WTC11 (cell line): ENCODE measurements around the gene DNLZ. TPM values are rescaled to one million over a fixed set of nuclear protein-coding genes. Genes with fewer than 3 reads are reported as not detected.

Experiments
- ATAC-seq: fragments of 200-7000 bp; cut with Tn5 transposase; 2 replicates; pipeline ENCODE4 v1.10.0; 2021; ENCODE audit warnings: mild to moderate bottlenecking, moderate library complexity
- CTCF ChIA-PET: fragments of 300-600 bp; sonication (Branson Sonifier 250); formaldehyde crosslinking; loops from one replicate; lab custom pipeline; 2021; ENCODE audit warnings: antibody characterized with exemption; lab: Charles Lee
- POLR2A ChIA-PET: fragments of 350-600 bp; sonication (Branson Sonifier 250); formaldehyde crosslinking; loops from one replicate; lab custom pipeline; 2021; ENCODE audit warnings: antibody characterized with exemption; lab: Charles Lee
- DNase-seq: peaks from one replicate; pipeline ENCODE4 v3.0.0; 2021; ENCODE audit warnings: low spot score
- H3K27ac Mint-ChIP-seq: 2 replicates; pipeline ENCODE4 v1.8.0; 2021; ENCODE audit warnings: mixed read lengths
- H3K27me3 Mint-ChIP-seq: 2 replicates; pipeline ENCODE4 v1.8.0; 2021; ENCODE audit warnings: low read depth, mild to moderate bottlenecking, moderate library complexity, mixed read lengths
- H3K36me3 Mint-ChIP-seq: 2 replicates; pipeline ENCODE4 v1.8.0; 2021; ENCODE audit warnings: mixed read lengths
- H3K4me1 Mint-ChIP-seq: 2 replicates; pipeline ENCODE4 v1.8.0; 2022; ENCODE audit warnings: mixed read lengths
- H3K4me3 Mint-ChIP-seq: 2 replicates; pipeline ENCODE4 v1.8.0; 2021; ENCODE audit warnings: mild to moderate bottlenecking, moderate library complexity, mixed read lengths
- H3K9me3 Mint-ChIP-seq: 2 replicates; pipeline ENCODE4 v1.8.0; 2021; ENCODE audit warnings: mixed read lengths
- FOXK1 ChIP-seq: sonication (generic); formaldehyde crosslinking; IDR thresholded peaks from 2 replicates; pipeline ENCODE4 v1.8.0; 2022; ENCODE audit warnings: mild to moderate bottlenecking, moderate library complexity, missing genetic modification reagents
- KAT7 ChIP-seq: sonication (generic); formaldehyde crosslinking; IDR thresholded peaks from 2 replicates; pipeline ENCODE4 v1.8.1; 2023; ENCODE audit warnings: missing genetic modification reagents, mild to moderate bottlenecking, borderline replicate concordance
- NFATC4 ChIP-seq: fragments of 250-450 bp; sonication (Bioruptor Pico); IDR thresholded peaks from 2 replicates; pipeline ENCODE4 v1.9.0; 2021; ENCODE audit warnings: mild to moderate bottlenecking
- NFYB ChIP-seq: sonication (generic); formaldehyde crosslinking; conservative IDR thresholded peaks from 2 replicates; pipeline ENCODE4 v1.8.0; 2022; ENCODE audit warnings: low read depth, missing genetic modification reagents
- NR1H2 ChIP-seq: sonication (generic); formaldehyde crosslinking; IDR thresholded peaks from 2 replicates; pipeline ENCODE4 v1.9.0; 2021; ENCODE audit warnings: mild to moderate bottlenecking, moderate library complexity, missing genetic modification reagents
- SMAD3 ChIP-seq: sonication (generic); formaldehyde crosslinking; IDR thresholded peaks from 2 replicates; pipeline ENCODE4 v1.8.0; 2022; ENCODE audit warnings: missing genetic modification reagents, mild to moderate bottlenecking, borderline replicate concordance
- SP1 ChIP-seq: sonication (generic); formaldehyde crosslinking; conservative IDR thresholded peaks from 2 replicates; pipeline ENCODE4 v1.8.1; 2022; ENCODE audit warnings: missing genetic modification reagents
- TP53 ChIP-seq: sonication (generic); formaldehyde crosslinking; IDR thresholded peaks from 2 replicates; pipeline ENCODE4 v1.8.1; 2023; ENCODE audit warnings: mild to moderate bottlenecking, missing genetic modification reagents
- ZNF219 ChIP-seq: sonication (generic); formaldehyde crosslinking; IDR thresholded peaks from 2 replicates; pipeline ENCODE4 v1.8.0; 2023; ENCODE audit warnings: missing genetic modification reagents, mild to moderate bottlenecking, borderline replicate concordance
- total RNA-seq: library from RNA; stranded (reverse); gene quantifications from 3 replicates; pipeline ENCODE4 v1.2.3, GENCODE V29; 2021
- TF ChIP-seq, protein P1 (sequence below): sonication (generic); formaldehyde crosslinking; IDR thresholded peaks from 2 replicates; pipeline ENCODE4 v1.8.1; 2022; ENCODE audit warnings: mild to moderate bottlenecking, moderate library complexity, missing genetic modification reagents
- TF ChIP-seq, protein P2 (sequence below): sonication (generic); formaldehyde crosslinking; IDR thresholded peaks from 2 replicates; pipeline ENCODE4 v1.8.1; 2023; ENCODE audit warnings: mild to moderate bottlenecking, moderate library complexity, missing genetic modification reagents
- TF ChIP-seq, protein P3 (sequence below): sonication (generic); formaldehyde crosslinking; IDR thresholded peaks from 2 replicates; pipeline ENCODE4 v1.8.0; 2022; ENCODE audit warnings: mild to moderate bottlenecking, missing genetic modification reagents
- TF ChIP-seq, protein P4 (sequence below): sonication (generic); formaldehyde crosslinking; IDR thresholded peaks from 2 replicates; pipeline ENCODE4 v1.8.0; 2023; ENCODE audit warnings: missing genetic modification reagents
- TF ChIP-seq, protein P5 (sequence below): sonication (generic); formaldehyde crosslinking; IDR thresholded peaks from 2 replicates; pipeline ENCODE4 v1.8.1; 2023; ENCODE audit warnings: mild to moderate bottlenecking, missing genetic modification reagents, moderate library complexity
- TF ChIP-seq, protein P6 (sequence below): sonication (generic); formaldehyde crosslinking; IDR thresholded peaks from 2 replicates; pipeline ENCODE4 v1.8.1; 2023; ENCODE audit warnings: mild to moderate bottlenecking, missing genetic modification reagents, moderate library complexity

The DNLZ gene
- total RNA-seq, 1 experiment from 2014 or later = 17.2 TPM

DNA sequence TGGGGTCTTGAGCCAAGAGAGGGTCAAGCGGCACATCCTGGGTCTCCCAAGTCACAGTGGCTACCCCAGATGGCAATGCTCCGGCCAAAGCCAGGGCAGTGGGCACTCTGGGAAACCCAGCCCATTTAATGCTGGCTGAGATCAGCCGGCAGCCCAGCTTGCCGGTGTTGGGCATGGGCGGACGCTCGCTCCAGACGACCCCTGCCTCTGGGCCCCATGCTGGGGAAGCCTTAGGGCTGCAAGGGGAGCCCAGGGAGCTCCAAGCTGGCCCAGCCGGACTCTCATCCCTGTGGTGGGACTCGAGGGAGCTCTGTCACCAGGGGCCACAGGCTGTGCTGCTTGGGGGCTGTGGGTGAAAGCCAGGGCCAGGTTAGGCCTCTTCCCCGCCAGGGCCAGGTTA is 15.9 kb upstream of the DNLZ start (continued):
- TF ChIP-seq, protein P1, sequence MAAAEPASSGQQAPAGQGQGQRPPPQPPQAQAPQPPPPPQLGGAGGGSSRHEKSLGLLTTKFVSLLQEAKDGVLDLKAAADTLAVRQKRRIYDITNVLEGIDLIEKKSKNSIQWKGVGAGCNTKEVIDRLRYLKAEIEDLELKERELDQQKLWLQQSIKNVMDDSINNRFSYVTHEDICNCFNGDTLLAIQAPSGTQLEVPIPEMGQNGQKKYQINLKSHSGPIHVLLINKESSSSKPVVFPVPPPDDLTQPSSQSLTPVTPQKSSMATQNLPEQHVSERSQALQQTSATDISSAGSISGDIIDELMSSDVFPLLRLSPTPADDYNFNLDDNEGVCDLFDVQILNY (CRISPR knock-in tag) = no peak
- TF ChIP-seq NR1H2 (no peak), TP53 (no peak)
- TF ChIP-seq, protein P2, sequence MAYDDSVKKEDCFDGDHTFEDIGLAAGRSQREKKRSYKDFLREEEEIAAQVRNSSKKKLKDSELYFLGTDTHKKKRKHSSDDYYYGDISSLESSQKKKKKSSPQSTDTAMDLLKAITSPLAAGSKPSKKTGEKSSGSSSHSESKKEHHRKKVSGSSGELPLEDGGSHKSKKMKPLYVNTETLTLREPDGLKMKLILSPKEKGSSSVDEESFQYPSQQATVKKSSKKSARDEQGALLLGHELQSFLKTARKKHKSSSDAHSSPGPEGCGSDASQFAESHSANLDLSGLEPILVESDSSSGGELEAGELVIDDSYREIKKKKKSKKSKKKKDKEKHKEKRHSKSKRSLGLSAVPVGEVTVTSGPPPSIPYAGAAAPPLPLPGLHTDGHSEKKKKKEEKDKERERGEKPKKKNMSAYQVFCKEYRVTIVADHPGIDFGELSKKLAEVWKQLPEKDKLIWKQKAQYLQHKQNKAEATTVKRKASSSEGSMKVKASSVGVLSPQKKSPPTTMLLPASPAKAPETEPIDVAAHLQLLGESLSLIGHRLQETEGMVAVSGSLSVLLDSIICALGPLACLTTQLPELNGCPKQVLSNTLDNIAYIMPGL (CRISPR knock-in tag) = no peak
- TF ChIP-seq, protein P3, sequence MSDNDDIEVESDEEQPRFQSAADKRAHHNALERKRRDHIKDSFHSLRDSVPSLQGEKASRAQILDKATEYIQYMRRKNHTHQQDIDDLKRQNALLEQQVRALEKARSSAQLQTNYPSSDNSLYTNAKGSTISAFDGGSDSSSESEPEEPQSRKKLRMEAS (CRISPR knock-in tag) = no peak

DNA sequence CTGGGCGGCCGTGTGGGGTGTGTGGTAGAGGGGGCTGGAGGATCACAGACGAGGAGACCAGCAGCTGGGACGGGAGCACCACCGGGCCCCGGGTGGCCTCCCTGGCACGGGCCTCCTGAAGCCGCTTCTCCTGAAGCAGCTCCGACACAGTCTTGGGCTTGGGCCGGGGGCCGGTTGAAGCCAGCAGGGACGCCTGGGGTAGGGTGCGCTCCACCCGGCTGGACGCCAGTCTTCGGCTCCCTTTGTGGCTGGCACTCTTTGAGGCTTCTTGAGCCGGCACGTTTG is 15.4 kb upstream of the DNLZ start:
- DNase-seq (no peak), ATAC-seq (no peak)
- H3K27ac Mint-ChIP-seq = no peak overlapping the region
- no peak overlapping the region for H3K4me3 Mint-ChIP-seq
- no peaks in the 10 kb centered on the region for H3K4me1 Mint-ChIP-seq
- ChIA-PET CTCF (interaction anchor here (1.0 kb wide), 1 partner anchor 15 kb away, joined by 3 read pairs; no protein-coding TSS in a partner anchor), POLR2A (no interaction called here)
- no peaks in the 10 kb centered on the region for H3K27me3 Mint-ChIP-seq
- H3K36me3 Mint-ChIP-seq = peaks cover 2% of the 10 kb centered on the region
- TF ChIP-seq, protein P4, sequence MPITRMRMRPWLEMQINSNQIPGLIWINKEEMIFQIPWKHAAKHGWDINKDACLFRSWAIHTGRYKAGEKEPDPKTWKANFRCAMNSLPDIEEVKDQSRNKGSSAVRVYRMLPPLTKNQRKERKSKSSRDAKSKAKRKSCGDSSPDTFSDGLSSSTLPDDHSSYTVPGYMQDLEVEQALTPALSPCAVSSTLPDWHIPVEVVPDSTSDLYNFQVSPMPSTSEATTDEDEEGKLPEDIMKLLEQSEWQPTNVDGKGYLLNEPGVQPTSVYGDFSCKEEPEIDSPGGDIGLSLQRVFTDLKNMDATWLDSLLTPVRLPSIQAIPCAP (CRISPR knock-in tag) = no peak
- TF ChIP-seq, protein P5, sequence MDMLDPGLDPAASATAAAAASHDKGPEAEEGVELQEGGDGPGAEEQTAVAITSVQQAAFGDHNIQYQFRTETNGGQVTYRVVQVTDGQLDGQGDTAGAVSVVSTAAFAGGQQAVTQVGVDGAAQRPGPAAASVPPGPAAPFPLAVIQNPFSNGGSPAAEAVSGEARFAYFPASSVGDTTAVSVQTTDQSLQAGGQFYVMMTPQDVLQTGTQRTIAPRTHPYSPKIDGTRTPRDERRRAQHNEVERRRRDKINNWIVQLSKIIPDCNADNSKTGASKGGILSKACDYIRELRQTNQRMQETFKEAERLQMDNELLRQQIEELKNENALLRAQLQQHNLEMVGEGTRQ = no peak
- no peak for TF ChIP-seq TP53
- no peak for TF ChIP-seq NFYB
- no peak for TF ChIP-seq NR1H2
- no peak for TF ChIP-seq SP1 (CRISPR knock-in tag)
- TF ChIP-seq, protein P6, sequence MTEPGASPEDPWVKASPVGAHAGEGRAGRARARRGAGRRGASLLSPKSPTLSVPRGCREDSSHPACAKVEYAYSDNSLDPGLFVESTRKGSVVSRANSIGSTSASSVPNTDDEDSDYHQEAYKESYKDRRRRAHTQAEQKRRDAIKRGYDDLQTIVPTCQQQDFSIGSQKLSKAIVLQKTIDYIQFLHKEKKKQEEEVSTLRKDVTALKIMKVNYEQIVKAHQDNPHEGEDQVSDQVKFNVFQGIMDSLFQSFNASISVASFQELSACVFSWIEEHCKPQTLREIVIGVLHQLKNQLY (CRISPR knock-in tag) = no peak
- no peak for TF ChIP-seq KAT7 (CRISPR knock-in tag)
- TF ChIP-seq FOXK1 (CRISPR knock-in tag) = no peak
- TF ChIP-seq, protein P2 (CRISPR knock-in tag) = no peak
- no peak for TF ChIP-seq NFATC4 (CRISPR knock-in tag)
- no peak for TF ChIP-seq SMAD3 (CRISPR knock-in tag)
- no peaks in the 10 kb centered on the region for H3K9me3 Mint-ChIP-seq

DNA sequence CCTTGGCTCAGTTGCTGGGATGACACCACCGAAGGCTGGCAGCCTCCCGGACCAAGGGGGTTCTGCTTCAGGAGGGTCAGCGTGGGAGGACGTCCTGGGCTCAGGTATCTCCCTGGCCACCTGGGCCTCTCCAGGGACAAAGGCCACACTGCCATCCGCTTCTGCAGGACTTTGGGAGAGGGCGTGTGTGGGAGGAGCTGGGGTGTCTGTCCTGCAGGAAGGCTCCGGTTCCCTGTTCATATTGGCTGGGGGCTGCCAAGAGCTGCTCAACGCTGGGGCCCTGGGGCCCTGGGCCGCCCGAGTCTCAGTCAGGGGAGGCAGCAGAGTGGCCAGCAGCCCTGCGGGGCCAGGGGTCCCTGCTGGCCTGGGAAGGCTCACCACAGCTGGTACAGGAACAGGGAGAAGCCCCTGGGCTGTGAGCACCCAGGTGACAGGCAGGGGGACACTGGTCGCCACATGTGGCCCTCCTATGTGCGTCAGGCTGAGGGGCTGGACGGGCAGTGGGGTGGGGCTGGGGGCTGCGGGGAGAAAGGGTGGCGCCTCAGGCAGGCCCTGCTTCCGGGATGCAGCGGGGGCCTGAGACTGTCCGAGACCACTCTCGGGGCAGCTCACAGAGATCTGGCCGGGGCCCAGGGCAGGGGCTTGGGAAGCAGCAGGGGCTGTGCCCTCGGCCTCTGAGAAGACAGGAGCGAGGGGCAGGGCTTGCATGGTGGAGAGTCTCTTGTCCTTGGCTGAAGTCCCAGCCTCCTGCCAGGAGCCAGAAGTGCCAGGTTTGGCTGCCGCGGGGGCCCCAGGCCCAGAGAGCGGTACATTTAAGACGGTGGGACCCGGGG is 14.8 kb upstream of the DNLZ start:
- CTCF ChIA-PET = interaction anchor here (1.0 kb wide), 1 partner anchor 14 kb away, joined by 3 read pairs; no protein-coding TSS in a partner anchor
- POLR2A ChIA-PET = interaction anchor here (0.8 kb wide), 1 partner anchor 247 kb away, joined by 3 read pairs; no protein-coding TSS in a partner anchor
- no peaks in the 10 kb centered on the region for H3K4me1 Mint-ChIP-seq
- ATAC-seq (no peak), DNase-seq (no peak)
- H3K27me3 Mint-ChIP-seq = no peaks in the 10 kb centered on the region
- no peaks in the 10 kb centered on the region for H3K9me3 Mint-ChIP-seq
- no peak for TF ChIP-seq ZNF219 (CRISPR knock-in tag)
- no peak overlapping the region for H3K4me3 Mint-ChIP-seq
- no peaks in the 10 kb centered on the region; the same call in none of the 2 replicates for H3K36me3 Mint-ChIP-seq
- no peak overlapping the region for H3K27ac Mint-ChIP-seq
